Spleen (tissue), 7 donors: ENCODE measurements around the gene ALS2CL.

Experiments used
- POLR2A ChIP-seq, 3 donors: fragments of 450-650 bp; IDR thresholded peaks; one replicate each; pipeline ENCODE4 v1.5.1; 2017; ENCODE audit warnings: antibody characterized with exemption in 3 of 3, mild to moderate bottlenecking in 1 of 3
- POLR2AphosphoS5 ChIP-seq, 3 donors: sonication (generic); formaldehyde crosslinking; IDR thresholded peaks; one replicate each; pipeline ENCODE4 v1.5.1; 2017; ENCODE audit warnings: antibody characterized with exemption in 3 of 3
- TF ChIP-seq, protein P1 (sequence below), 11 experiments: fragments of 200-600 bp in 7 of 11; fragments of 450-650 bp in 4 of 11; sonication (generic) in 4 of 11; IDR thresholded peaks in 8 of 11; conservative IDR thresholded peaks in 3 of 11; 1 replicate in 7 of 11; 2 replicates in 4 of 11; pipeline versions ENCODE4 v1.4.0 to v1.8.0; 2016 to 2021; ENCODE audit warnings: antibody characterized with exemption in 11 of 11, inconsistent platforms in 4 of 11, mild to moderate bottlenecking in 1 of 11
- donor health status: DM: no; HTN: no; CAD: no; lungs with moderate emphysema.
- donor health status: DM: no; HTN: no; CAD: no.
- donor health status: DM: no; HTN: no; CAD: no.

- no peak for TF ChIP-seq POLR2A (IDR thresholded peaks at IDR 0.05)
- TF ChIP-seq, protein P1, sequence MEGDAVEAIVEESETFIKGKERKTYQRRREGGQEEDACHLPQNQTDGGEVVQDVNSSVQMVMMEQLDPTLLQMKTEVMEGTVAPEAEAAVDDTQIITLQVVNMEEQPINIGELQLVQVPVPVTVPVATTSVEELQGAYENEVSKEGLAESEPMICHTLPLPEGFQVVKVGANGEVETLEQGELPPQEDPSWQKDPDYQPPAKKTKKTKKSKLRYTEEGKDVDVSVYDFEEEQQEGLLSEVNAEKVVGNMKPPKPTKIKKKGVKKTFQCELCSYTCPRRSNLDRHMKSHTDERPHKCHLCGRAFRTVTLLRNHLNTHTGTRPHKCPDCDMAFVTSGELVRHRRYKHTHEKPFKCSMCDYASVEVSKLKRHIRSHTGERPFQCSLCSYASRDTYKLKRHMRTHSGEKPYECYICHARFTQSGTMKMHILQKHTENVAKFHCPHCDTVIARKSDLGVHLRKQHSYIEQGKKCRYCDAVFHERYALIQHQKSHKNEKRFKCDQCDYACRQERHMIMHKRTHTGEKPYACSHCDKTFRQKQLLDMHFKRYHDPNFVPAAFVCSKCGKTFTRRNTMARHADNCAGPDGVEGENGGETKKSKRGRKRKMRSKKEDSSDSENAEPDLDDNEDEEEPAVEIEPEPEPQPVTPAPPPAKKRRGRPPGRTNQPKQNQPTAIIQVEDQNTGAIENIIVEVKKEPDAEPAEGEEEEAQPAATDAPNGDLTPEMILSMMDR (IDR thresholded peaks at IDR 0.05 in 8 of 11, conservative IDR thresholded peaks at IDR 0.05 in 3 of 11), result no peak
- TF ChIP-seq POLR2AphosphoS5 (IDR thresholded peaks at IDR 0.05), result no peak
Measured at GRCh38 chr3:46737329-46737731, 43.9 kb upstream of the ALS2CL start.
